Breast epithelium (tissue), 4 donors: ENCODE results near the gene CTNNBIP1. TPM values are rescaled to one million over a fixed set of nuclear protein-coding genes. Genes with fewer than 3 reads are reported as not detected.
A peak's percentile ranks its signal among the peaks of the same experiment; 100 is the strongest.

ENCODE experiments used
- DNase-seq, 2 donors: peaks; one replicate each; pipeline ENCODE4 v3.0.0-alpha.2; 2019; ENCODE audit warnings: low spot score in 2 of 2
- H3K27ac ChIP-seq, 2 donors: fragments of 200-600 bp; sonication (generic) in 1 of 2; one replicate each; pipeline ENCODE4 v1.5.1; 2016 to 2019; ENCODE audit warnings: mild to moderate bottlenecking in 1 of 2
- H3K27me3 ChIP-seq, 2 donors: fragments of 200-600 bp; sonication (generic) in 1 of 2; one replicate each; pipeline versions ENCODE4 v1.5.1 to v1.6.0; 2017 to 2019; ENCODE audit warnings: control low read depth in 1 of 2, mild to moderate bottlenecking in 1 of 2
- H3K36me3 ChIP-seq: fragments of 200-600 bp; one replicate; pipeline ENCODE4 v1.5.1; 2019
- H3K4me1 ChIP-seq, 2 donors: fragments of 200-600 bp; sonication (generic); one replicate each; pipeline ENCODE4 v1.5.1; 2016 to 2019; ENCODE audit warnings: control low read depth in 1 of 2
- H3K4me3 ChIP-seq, 3 donors: fragments of 200-600 bp; sonication (generic); 1 replicate in 2 of 3; 2 replicates in 1 of 3; pipeline ENCODE4 v1.5.1; 2016 to 2019; ENCODE audit warnings: mild to moderate bottlenecking in 3 of 3, moderate library complexity in 2 of 3
- H3K9me3 ChIP-seq, 2 donors: fragments of 200-600 bp; sonication (generic) in 1 of 2; one replicate each; pipeline ENCODE4 v1.5.1; 2016 to 2019; ENCODE audit warnings: control low read depth in 1 of 2
- POLR2A ChIP-seq: fragments of 450-650 bp; IDR thresholded peaks from one replicate; pipeline ENCODE4 v1.6.1; 2016; ENCODE audit warnings: antibody characterized with exemption, mild to moderate bottlenecking, moderate library complexity
- POLR2AphosphoS5 ChIP-seq, 3 donors: sonication (generic); formaldehyde crosslinking; IDR thresholded peaks; one replicate each; pipeline ENCODE4 v1.6.1; 2017; ENCODE audit warnings: antibody characterized with exemption in 3 of 3
- intact Hi-C: fragments of 100-400 bp; cut with DNase I; formaldehyde crosslinking; loops from one replicate; pipeline ENCODE4 v1.15.1; 2023; ENCODE audit warnings: low total_unique reads
- total RNA-seq, 3 donors: library from RNA; depleted of rRNA; stranded (reverse); fragments of >200 nt; gene quantifications; one replicate each; pipeline ENCODE4 v1.1.0, GENCODE V29; 2016
- TF ChIP-seq, protein P1 (sequence below), 3 donors: fragments of 450-650 bp; IDR thresholded peaks; one replicate each; pipeline ENCODE4 v1.5.1; 2016 to 2017; ENCODE audit warnings: antibody characterized with exemption in 3 of 3, mild to moderate bottlenecking in 3 of 3, moderate library complexity in 3 of 3

Gene CTNNBIP1
- total RNA-seq, 3 donors from 2014 or later: 25.9 to 37.9 (median 29.5) TPM

DNA sequence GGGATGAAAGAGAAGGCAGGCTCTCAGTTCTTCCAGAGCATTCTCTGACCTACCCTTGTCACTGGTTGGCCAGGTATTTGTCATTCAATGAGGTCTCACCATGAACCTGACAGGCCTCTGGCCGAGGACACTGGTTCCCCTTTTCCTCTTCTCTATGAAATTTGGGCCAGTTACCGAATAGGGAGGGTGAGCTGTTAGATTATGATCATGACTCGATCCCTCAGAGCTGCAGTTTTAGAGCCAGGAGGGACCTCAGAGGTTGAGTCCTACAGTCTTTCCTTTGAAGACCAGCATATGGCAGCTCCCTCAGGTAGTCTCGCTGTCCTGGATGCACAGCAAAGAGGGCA lies 56.8 kb downstream of the CTNNBIP1 start:
- peak overlapping the region; percentile 82 to 92 for H3K27ac ChIP-seq

DNA sequence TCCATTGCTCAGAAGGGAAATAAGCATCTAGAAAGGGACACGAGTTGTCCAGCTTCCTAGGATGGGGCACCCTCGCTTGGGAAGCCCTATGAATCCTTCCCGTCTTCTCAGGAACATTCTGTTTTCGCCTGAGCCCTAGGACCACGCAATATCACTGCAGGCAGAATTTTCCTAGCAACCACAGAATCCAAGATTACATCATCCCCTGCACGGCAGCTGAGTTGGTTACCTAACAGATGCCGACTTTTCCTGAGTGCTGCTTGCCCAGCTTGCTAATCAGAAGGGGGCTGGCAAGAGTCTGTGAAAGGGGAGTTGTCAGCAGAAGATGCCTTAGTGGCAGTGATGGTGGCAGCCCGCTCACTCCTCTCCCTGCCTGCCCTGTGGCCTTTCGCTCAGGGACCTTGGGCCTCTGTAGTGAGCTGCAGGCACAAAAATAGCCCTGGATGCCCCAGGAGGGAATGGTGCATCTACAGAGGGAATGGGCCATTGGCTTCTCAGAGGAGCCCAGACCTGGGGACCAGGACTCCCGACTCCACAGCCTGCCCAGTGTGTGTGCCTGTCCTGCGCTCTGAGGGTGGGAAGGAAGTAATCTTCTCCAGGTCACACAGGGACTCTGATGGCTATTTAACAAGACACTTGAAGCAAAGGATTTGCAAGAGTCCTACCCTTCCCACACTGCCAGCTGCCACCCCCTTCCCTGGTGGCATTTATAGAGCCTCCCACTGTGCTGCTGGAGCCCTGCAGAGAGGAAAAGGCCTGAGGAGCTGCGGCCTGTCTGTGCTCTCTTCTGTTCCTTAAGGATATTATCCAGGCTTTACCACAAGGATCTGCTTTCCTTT lies 57.4 kb downstream of the CTNNBIP1 start:
- Histone ChIP-seq H3K4me3 (no peak overlapping the region), H3K36me3 (no peaks in the 10 kb centered on the region), H3K27ac (peak overlapping the region; percentile 82 to 92), H3K27me3 (no peaks in the 10 kb centered on the region), H3K9me3 (no peaks in the 10 kb centered on the region), H3K4me1 (no peaks in the 10 kb centered on the region)
- TF ChIP-seq, protein P1, sequence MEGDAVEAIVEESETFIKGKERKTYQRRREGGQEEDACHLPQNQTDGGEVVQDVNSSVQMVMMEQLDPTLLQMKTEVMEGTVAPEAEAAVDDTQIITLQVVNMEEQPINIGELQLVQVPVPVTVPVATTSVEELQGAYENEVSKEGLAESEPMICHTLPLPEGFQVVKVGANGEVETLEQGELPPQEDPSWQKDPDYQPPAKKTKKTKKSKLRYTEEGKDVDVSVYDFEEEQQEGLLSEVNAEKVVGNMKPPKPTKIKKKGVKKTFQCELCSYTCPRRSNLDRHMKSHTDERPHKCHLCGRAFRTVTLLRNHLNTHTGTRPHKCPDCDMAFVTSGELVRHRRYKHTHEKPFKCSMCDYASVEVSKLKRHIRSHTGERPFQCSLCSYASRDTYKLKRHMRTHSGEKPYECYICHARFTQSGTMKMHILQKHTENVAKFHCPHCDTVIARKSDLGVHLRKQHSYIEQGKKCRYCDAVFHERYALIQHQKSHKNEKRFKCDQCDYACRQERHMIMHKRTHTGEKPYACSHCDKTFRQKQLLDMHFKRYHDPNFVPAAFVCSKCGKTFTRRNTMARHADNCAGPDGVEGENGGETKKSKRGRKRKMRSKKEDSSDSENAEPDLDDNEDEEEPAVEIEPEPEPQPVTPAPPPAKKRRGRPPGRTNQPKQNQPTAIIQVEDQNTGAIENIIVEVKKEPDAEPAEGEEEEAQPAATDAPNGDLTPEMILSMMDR (IDR thresholded peaks at IDR 0.05): no peak
- peak in 2 of 3 donors; percentile 59 to 70 for TF ChIP-seq POLR2AphosphoS5 (IDR thresholded peaks at IDR 0.05)
- no peak for TF ChIP-seq POLR2A
- DNase-seq: peak in 1 of 2 donors; percentile 80
- intact Hi-C loops: no loop called here

More for the DNA sequence above, 56.8 kb downstream of the CTNNBIP1 start:
- H3K4me1 ChIP-seq: no peaks in the 10 kb centered on the region
- no peak overlapping the region for H3K4me3 ChIP-seq
- TF ChIP-seq POLR2A (no peak), POLR2AphosphoS5 (IDR thresholded peaks at IDR 0.05) (no peak)
- TF ChIP-seq, protein P1 (IDR thresholded peaks at IDR 0.05): no peak
- H3K36me3 ChIP-seq: no peaks in the 10 kb centered on the region
- H3K9me3 ChIP-seq: no peaks in the 10 kb centered on the region
- no peak for DNase-seq
- intact Hi-C loops: no loop called here
- H3K27me3 ChIP-seq: no peaks in the 10 kb centered on the region

DNA sequence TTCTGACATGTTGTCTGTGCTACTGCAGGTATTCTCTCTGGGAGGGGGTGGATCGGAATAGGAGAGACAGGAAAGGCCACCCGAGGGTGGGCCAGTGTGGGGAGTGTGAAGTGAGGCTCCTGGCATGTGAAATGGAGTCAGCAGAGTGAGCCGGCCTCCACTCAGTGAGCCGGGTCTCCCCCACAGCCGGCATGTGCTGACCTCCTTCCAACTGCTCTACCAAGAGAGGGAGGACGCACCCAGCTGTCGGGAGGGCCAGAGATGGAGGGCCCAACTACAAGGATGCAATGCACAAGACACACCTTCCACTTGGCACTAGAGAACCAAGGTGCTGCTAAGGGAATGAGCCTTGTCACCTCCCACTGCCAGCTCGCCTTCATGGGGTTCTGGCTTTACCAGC lies 58.1 kb downstream of the CTNNBIP1 start:
- H3K27me3 ChIP-seq: no peaks in the 10 kb centered on the region
- no peak for TF ChIP-seq POLR2AphosphoS5 (IDR thresholded peaks at IDR 0.05)
- TF ChIP-seq, protein P1 (IDR thresholded peaks at IDR 0.05): no peak
- TF ChIP-seq POLR2A: no peak
- H3K27ac ChIP-seq: peak overlapping the region; percentile 82 to 92
- H3K4me1 ChIP-seq: no peaks in the 10 kb centered on the region
- intact Hi-C loops: no loop called here
- no peaks in the 10 kb centered on the region for H3K9me3 ChIP-seq
- no peak for DNase-seq
- no peak overlapping the region for H3K4me3 ChIP-seq
- H3K36me3 ChIP-seq: no peaks in the 10 kb centered on the region

DNA sequence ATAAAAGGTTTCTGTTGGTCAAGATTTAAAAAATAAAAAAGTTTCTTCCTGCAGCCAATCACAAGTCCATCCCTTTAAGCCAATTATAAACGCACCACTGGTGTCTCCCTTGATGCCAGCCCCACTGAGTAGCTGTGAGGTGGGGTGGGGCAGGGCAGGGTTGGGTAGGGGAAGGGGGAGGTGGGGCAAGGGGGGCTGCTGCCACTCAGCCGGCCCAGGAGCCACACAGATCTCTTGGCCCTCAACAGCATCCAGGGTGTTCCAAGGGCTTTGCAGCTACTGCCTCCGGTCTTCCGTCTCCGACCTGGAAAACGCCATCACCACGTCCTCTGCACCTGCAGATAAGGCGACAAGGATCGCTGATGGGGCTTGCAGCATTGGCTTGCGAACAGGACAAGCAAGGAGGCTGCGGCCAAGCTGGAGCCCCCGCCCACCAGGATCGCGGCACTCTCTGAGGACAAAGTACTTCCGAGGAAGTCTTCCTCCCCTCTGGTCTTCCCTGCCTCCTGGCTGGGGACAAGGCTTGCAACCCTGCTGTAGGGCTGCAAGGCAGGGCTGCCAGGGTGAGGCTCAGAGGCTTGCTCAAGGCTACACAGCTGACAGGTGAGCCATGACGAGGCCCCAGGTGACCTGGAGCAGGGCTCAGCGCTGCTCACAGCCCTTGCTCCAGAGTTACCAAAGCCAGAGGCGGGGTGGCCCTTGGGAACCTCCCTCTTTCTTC lies 59.5 kb downstream of the CTNNBIP1 start:
- DNase-seq: no peak
- H3K27me3 ChIP-seq: no peaks in the 10 kb centered on the region
- intact Hi-C loops: no loop called here
- H3K27ac ChIP-seq: peak overlapping the region in 1 of 2 donors; percentile 14
- H3K4me1 ChIP-seq: no peaks in the 10 kb centered on the region
- H3K9me3 ChIP-seq: no peaks in the 10 kb centered on the region
- TF ChIP-seq POLR2AphosphoS5 (IDR thresholded peaks at IDR 0.05) (no peak), POLR2A (no peak)
- TF ChIP-seq, protein P1 (IDR thresholded peaks at IDR 0.05): no peak
- no peak overlapping the region for H3K4me3 ChIP-seq
- H3K36me3 ChIP-seq: no peaks in the 10 kb centered on the region
